Activated T-helper 1 cell treated with anti-CD3 and anti-CD28 coated beads, Interleukin-2, amount 50 U/mL, for 16 hours (primary cell): Measurements from ENCODE around the gene AVPI1.
"Not testable (repeated sequence)": the region's sequence is repeated elsewhere in the genome, so short reads cannot be mapped to it uniquely, and the experiment has no call there.

ENCODE experiments used
- DNase-seq, 2 donors: peaks; one replicate each; pipeline ENCODE4 v3.0.0-alpha.2; 2020; ENCODE audit warnings: low read depth in 1 of 2, low spot score in 1 of 2

The AVPI1 gene

GRCh38 chr10:97711640-97712572, 24.9 kb upstream of the AVPI1 start:
- no peak for DNase-seq

- DNase-seq = no peak
Measured at GRCh38 chr10:97708976-97709946, 22.2 kb upstream of the AVPI1 start.

GRCh38 chr10:97708167-97708566, 21.1 kb upstream of the AVPI1 start:
- DNase-seq = no peak

- DNase-seq = no peak
Measured at GRCh38 chr10:97707134-97707861, 20.3 kb upstream of the AVPI1 start.

GRCh38 chr10:97705006-97705670, 18.1 kb upstream of the AVPI1 start:
- no peak for DNase-seq

- DNase-seq = no peak
Measured at GRCh38 chr10:97704341-97704740, 17.3 kb upstream of the AVPI1 start.

GRCh38 chr10:97703398-97704067, 16.5 kb upstream of the AVPI1 start:
- DNase-seq = no peak

- DNase-seq = no peak
Measured at GRCh38 chr10:97701438-97702069, 14.5 kb upstream of the AVPI1 start.

- not testable (repeated sequence) for DNase-seq
Measured at GRCh38 chr10:97698072-97698655, 11.1 kb upstream of the AVPI1 start.

- DNase-seq = no peak
Measured at GRCh38 chr10:97690133-97690532, 3.1 kb upstream of the AVPI1 start.

- DNase-seq = no peak
Measured at GRCh38 chr10:97689559-97690020, 2.5 kb upstream of the AVPI1 start.

- DNase-seq = no peak
Measured at GRCh38 chr10:97687785-97688781, 1.0 kb upstream of the AVPI1 start.

GRCh38 chr10:97686301-97686961, 610 bp downstream of the AVPI1 start:
- no peak for DNase-seq

- DNase-seq = no peak
Measured at GRCh38 chr10:97685395-97685958, 1.6 kb downstream of the AVPI1 start.

GRCh38 chr10:97684866-97685394, 2.1 kb downstream of the AVPI1 start:
- DNase-seq = no peak

GRCh38 chr10:97684368-97684713, 2.7 kb downstream of the AVPI1 start:
- DNase-seq = not testable (repeated sequence)
